GM12874 (cell line): ENCODE results near the gene CHIC2.

Experiments
- TF ChIP-seq, protein P1 (sequence below): IDR thresholded peaks from 2 replicates; pipeline ENCODE4 v1.5.1; 2011; ENCODE audit warnings: low read depth, mild to moderate bottlenecking, control low read depth, low read length, moderate library complexity; ENCODE audit not compliant: insufficient read depth

The CHIC2 gene

DNA sequence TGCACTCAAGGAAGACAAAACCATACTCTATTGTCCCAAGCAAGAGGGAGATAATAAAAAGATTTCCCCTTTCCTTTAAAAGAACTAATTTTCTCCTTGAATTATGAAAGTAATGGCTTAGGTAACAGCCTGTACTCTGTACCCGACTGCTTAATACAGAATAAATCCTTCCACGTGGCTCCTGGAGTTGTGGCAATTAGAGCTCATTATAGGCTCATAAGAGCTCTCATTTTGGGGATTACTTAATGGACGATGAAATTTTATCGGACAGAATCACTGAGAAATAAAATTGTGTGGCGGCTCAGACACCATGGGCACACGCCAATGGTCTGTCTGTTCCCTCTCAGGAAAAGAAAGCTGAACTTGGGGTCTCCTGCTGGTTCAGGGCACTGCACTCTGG is 32.7 kb upstream of the CHIC2 start:
- TF ChIP-seq, protein P1, sequence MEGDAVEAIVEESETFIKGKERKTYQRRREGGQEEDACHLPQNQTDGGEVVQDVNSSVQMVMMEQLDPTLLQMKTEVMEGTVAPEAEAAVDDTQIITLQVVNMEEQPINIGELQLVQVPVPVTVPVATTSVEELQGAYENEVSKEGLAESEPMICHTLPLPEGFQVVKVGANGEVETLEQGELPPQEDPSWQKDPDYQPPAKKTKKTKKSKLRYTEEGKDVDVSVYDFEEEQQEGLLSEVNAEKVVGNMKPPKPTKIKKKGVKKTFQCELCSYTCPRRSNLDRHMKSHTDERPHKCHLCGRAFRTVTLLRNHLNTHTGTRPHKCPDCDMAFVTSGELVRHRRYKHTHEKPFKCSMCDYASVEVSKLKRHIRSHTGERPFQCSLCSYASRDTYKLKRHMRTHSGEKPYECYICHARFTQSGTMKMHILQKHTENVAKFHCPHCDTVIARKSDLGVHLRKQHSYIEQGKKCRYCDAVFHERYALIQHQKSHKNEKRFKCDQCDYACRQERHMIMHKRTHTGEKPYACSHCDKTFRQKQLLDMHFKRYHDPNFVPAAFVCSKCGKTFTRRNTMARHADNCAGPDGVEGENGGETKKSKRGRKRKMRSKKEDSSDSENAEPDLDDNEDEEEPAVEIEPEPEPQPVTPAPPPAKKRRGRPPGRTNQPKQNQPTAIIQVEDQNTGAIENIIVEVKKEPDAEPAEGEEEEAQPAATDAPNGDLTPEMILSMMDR: no peak

- TF ChIP-seq, protein P1: no peak
Measured at GRCh38 chr4:54096295-54096962, 32.0 kb upstream of the CHIC2 start.

- TF ChIP-seq, protein P1: no peak
Measured at GRCh38 chr4:54095110-54095825, 30.9 kb upstream of the CHIC2 start.

DNA sequence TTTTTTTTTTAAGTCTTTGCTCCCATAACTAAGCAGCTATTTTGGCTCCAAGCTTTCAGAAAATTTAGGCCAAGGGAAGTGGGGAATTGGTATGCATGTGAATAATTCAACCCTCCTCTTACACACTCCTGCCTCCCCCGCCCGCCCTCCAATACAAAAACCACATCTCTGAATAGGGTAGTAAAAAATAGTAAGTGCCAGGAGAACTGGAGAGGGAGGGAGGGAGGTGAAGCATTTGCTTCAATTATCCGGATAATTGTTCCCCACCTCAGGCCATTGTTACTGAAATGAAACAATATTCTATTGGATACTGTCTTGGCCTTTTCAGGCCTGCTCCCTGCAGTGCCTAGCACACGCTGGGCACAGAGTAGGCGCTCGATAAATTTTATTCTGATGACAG is 30.0 kb upstream of the CHIC2 start:
- TF ChIP-seq, protein P1: no peak

- TF ChIP-seq, protein P1: no peak
Measured at GRCh38 chr4:54093324-54094240, 29.2 kb upstream of the CHIC2 start.

- TF ChIP-seq, protein P1: no peak
Measured at GRCh38 chr4:54092405-54093323, 28.3 kb upstream of the CHIC2 start.
